ENCODE data around the gene ADAMTS2. TPM values are rescaled to one million over a fixed set of nuclear protein-coding genes. Genes with fewer than 3 reads are reported as not detected.
"Not testable (repeated sequence)": the region's sequence is repeated elsewhere in the genome, so short reads cannot be mapped to it uniquely, and the experiment has no call there.

The ADAMTS2 gene
- total RNA-seq, 1 donor from 2014 or later = 25.5 TPM

DNA sequence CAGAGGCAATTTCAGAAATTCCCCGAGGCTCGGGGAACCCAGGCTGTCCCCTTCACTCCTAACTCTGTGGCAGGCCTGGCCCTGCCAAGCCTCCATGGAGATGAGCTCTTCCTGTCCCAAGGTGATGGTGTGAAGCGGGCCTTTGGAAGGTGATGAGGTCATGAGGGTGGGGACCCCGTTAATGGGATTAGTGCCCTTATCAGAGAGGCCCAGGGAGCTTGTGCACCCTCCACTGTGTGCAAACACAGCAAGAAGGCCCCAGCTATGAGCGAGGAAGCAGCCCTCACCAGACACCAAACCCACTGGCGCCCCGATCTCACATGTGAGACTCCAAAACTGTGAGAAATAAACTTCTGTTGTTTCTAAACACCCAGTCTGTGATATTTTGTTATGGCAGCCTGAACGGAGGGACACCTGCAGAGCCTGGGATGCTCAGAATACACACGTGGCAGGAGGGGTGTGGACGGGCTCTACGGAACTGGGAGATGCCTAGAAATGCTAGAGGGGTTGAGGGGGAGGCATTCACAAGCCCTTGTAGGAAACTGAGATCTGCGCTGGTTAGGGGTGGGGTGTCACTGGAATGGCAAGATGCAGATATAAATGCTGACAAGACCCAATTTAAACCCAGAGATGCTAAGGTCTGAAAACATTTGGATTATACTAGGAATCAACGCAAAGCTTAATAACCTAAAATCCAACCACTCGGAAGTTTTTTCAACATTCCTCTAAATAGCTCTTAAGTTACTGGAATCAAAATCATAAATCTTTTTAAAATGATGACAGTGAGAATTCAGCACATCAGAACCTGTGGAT is 46.9 kb downstream of the ADAMTS2 start:
- no peak for DNase-seq (ENCODE audit: low read depth)

DNA sequence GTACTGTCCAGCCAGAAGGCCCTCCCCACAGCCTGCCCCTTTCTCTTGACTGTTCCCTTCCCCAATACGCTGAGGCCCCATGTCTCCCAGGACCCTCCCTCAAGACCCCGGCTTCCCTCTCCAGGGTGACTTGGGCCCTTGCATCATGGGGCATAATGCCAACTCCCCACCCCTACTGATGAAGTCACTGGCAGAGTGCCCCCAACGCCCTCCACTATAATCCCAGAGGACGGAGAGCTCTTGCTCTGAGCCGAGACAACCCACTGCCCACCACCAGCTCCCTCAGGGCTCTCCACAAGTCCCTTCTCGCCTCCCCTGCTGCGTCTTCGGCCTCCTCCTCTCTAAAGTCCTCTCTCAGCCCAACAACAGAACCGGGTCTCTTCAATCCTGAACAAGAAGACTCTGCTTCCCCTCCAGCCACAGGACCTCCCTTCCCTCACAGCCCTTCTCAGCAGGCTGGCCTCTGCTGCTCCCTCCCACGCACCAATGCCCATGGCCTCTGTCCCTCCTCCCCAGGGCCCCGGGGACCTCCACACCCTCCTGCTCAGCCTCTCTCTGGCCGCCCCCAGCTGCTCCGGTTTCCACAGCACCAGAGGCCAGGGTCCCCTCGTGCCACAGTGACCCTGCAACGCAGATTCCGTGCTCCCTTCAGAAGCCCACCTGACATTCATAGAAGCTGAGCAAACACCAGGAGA is 47.6 kb downstream of the ADAMTS2 start:
- no peak for DNase-seq (ENCODE audit: low read depth)

DNA sequence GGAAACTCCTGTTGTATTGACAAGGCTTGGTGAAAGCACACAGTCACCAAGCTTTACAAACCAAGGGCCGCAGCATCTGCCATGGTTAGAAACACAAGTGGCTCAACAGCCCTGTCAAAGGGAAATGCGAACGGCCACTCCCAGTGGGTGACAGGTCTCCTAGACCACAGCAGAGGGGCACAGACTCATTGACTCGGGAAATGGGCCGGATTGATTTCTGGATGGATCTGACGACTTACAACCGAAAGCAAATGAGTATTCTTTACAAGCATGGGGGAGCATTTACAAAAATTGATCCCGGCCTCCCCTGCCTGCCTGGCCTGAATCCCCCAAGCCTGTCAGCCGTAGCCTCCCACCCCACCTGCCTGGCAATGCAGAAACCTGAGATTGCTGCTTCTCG is 48.2 kb downstream of the ADAMTS2 start:
- no peak for DNase-seq (ENCODE audit: low read depth)

DNA sequence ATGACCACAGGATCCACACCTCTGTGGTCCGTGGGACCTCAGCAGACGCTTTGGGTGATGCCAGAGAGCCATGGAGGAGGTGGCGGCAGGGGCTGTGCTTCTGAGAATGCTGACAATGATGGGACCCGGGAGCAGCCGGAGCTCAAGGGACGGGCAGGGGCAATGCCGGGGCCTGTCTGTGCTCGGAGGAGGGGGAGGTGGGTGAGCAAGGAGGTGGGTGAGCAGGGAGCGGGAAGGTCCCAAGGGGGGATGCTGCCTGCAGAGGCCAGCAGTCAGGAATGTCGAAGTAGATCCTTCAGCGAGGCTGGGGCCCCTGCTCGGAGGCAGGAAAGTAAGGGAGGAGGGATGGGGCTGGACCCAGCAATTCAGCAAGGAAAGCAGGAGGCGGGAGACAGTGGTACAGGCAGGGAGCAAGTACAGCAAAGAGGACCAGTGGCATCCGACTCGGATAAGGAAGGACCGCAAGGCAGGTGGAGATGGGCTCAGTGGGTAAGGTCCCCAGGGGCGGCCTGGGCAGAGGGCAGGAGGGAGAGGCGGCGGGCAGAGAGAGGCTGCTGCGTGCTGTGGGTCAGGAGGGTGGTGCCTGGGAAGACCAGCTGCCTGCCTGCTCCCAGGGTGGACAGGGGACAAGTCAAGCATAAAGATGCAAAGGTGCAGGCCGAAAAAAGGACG is 49.0 kb downstream of the ADAMTS2 start:
- DNase-seq (ENCODE audit: low read depth) = no peak

DNA sequence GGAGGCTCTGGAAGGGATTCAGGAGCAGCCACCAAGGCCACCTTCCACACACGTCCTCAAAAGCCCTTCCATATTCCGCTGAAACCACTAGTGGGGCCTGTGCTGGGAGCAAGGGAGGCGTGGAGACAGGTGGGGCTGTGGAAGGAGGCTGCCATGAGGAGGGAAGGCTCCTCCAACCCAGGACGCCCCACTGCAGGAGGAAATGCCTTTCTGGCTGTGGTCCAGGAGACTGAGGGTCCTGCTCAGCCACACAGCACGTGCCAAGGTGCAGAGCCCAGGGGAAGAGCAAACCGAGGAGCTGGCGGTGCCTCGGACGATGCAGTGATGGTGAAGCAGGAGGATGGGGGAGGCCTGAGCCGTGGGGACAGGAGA is 49.5 kb downstream of the ADAMTS2 start:
- no peak for DNase-seq (ENCODE audit: low read depth)

DNA sequence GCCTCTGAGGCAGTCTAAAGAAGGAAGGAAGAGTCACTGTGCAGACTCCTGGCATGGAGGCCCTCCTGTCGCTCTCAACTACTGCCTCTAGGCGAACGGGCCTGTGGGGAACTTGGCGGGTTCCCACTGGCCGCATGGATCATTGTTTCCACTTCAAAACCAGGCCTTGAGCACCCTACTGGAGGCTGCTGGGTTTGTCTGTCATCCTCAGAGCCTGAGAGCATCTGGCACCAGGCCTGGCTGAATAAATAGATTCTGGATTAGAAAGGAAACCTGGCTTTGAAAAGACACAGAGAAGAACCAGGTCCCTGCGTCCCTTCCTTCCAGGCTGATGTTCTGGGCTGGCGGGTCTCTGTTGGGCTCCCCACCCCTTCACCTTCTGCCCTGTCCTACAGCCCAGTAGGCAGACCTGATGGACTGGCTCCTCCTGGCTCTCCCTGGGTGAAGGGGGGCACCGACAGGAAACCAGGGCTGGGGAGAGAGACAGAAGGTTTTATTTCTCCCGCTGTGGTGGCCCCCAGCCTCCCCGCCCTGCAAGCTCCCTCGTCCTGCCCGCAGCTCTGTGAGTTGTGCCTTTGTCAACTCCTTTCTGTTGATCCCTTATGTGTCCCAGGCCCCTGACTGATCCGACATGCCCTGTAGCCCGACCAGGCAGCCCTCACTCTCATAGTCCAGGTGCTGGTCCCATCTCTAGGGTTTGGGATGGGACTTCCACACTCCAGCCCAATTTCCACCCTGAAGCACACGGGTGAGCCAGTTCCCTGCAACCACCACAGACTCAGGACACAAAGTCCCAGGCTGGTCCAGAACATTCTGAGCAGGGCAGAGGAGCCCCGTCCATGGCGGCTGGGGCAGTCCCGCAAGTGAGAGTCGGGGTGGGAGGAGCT is 50.1 kb downstream of the ADAMTS2 start:
- no peak for DNase-seq (ENCODE audit: low read depth)

DNA sequence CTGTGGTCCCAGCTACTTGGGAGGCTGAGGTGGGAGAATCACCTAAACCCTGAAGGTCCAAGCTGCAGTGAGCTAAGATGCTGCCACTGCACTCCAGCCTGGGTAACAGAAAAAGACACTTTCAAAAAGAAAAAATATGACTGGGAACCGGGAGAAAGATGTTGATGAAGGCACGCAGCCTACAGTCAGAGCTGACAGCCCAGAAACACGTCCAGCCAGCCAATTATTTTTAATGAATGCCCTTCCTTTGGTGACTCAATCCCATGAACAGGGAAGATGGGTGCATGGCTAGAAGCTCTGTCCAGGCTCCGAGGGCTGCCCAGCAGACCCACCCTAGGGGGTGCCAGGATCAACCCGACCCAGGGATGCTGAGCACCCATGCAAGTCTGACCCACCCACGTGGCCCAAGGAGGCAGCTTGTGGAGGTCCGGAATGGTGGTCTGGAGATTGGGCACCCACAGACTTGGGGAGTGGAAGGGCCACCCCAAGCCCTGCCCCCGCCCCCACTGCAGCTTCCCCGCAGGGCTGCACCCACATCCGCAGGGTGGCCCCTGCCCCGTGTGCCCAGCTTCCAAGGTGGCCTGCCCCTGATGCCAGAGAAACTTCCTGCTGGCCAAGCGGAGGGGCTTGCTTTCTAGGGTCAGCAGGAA is 51.0 kb downstream of the ADAMTS2 start:
- DNase-seq (ENCODE audit: low read depth) = no peak

DNA sequence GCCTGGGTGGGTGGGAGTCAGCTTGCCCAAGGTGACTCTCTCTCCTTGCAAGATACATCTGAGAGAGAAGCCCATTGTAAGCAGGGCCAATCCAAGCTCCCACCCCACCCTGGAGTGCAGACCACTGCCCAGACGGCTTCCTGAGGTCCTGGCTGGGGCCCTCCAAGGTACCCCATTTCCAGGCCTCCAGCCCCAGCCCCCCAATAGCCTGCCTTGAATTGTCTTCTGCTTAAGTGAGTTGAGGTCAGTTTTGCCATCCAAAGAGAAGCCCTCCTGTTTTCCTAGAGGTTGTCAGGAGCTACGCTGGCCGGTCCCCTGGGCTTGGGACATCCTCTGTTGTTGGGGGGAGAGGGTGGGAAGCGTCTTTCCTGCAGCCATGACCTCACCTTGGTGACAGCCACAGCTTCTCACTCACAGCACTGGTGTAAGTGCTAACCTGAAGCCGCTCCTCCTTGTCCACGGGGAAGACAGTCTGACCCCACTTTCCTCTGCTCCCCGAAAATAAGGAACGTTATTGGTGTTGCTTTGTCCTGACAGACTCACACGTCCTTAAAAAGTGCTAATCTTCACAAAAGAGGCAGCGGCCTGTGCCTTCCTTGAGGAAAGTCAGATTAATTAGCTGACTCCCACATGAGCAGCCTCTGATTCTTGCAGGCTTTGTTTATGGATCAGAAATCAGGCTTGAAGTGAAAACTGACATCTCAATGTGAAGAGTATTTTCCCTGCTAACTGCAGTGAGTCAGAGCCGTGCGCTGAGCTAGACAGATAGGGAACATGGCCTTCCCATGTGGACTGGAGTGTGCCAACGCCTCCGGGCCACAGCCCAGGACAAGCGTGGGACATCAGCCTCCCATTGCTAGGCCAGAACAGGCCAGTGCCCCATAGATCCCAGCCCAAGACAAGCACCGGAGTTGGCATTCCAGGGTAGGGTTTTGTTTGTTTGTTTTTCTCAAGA is 52.3 kb downstream of the ADAMTS2 start:
- no peak for DNase-seq (ENCODE audit: low read depth)

DNA sequence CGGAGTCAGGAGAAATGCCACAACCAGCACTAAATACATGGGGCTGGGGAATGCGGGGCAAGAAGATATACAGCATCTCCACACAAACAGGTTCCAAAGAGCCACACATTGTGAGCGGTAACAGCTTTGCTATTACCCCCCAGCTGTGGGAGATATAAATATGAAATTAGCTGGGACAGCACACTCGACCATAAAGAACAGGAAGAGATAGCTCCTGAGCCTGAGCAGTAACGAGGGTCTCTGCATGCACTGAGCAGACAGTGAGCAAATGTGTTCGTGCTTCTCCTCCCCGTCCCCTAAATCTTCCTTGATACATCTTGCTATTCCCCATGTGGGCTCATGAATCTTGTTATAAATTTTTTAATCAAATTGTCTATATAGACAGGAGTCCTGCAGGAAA is 53.1 kb downstream of the ADAMTS2 start:
- no peak for DNase-seq (ENCODE audit: low read depth)

DNA sequence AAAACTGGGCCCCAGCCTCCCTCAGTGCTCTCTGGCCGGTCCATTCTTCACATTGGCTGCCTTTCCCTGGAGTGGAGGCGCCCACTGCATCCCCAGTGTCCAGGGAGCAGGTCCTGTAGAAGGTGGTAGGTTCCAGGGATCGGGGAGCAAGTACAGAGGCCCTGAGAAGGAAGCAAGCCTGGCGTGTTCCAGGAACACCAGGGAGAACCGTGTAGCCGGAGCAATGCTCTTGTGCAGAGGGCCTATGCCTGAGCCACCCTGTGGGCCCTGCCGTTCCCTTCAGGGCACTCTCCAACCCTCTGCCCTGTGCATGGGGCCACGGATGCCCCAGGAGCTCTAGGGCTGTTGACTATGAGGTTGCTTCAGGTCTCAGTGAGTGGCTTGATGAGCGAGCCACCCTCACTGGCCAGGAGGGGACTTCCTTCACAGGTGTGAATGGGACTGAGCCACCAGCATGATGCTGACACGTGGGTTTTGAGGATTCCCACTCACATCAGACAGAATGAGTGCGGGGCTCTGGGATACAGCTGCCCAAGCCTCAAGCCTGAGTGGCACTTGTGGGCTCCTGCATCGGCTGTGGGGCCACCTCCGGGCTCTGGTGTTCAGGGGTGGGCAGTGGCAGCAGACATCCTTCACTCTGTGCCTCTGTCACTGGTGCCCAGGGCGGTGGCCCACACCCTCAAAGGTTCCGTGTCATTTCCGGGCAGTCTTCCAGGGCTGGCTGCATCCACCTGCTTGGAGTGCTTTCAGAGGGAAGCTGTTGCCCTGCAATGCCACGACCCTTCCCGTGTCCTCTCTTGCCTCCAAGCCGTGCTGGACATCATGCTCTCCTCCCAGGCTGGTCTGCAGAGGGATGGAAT is 54.4 kb downstream of the ADAMTS2 start:
- peak; percentile 77 for DNase-seq (ENCODE audit: low read depth)

DNA sequence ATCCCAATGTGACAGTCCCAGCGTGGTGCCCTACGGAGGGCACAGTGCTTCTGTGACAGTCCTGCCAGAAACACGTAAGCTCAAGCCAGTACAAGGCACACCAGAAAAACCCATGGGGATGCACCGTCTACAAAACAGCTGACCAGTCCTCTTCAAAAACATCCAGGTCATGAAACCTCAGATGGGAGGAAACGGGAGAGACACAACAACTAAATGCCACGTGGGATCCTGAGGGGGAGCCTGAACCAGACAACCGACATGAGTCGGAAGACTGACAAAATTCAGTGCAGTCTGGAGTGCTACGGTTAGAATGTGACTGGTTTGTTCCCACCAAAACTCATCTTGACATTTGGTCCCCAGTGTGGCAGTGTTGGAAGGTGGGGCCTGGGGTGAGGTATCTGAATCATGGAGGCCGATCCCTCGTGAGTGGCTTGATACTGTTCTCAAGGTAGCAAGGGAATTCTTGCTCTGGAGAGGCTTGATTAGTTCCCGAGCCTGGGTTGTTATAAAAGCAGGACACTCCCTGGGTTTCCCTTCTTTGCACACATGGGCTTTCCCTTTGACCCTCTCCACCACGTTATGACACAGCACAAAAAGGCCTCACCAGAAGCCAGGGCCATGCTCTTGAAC is 55.4 kb downstream of the ADAMTS2 start:
- DNase-seq (ENCODE audit: low read depth) = no peak

DNA sequence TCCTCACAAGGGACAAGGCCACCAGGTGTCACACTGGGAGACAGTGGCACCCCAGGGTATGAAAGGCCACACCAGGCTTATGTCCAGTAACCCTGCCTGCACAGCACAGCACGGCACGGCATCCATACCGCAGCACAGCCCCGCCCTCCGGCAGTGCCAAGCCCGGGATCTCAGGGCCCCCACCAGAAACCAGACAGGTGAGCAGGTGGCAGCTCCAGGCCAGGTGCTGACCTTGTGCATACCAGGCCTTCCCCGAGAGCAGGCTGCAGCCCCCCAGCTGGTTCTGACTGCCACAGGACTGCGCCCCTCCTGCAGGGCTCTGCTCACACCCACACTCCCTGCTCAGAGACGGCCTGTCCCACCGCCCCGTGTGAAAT is 56.5 kb downstream of the ADAMTS2 start:
- no peak for DNase-seq (ENCODE audit: low read depth)

DNA sequence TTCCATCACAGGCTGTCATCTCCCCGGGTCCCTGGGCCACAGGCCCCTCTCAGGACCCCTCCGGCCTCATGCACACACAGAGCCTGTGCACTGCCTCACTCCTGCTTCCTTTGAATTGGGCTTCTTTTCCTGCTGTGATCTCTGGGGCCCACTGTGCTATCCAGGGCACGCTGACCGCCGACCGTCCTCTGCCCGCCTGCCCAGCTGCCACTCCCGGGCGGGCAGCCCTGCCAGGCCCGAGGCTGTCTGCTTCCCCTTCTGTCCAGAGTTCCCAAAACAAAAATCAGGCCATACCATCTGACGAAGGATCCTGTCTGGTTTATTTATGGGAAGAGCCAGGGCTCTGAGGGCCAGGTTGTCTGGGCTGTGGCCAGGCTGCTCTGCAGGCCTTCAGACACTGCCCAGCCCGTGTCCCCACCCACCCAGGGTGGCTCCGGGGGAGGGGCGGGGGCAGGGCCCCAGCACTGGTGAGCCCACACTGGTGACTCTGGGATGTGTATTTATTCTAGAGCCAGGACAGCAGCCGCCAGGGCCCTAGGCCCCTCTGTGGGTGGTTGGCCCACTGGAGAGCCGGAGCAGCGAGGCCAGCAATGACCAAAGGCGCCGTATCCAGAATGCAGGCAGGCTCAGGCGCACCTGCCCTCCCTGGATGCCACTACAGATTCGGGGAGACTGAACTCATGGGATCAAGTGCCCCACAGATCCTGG is 57.0 kb downstream of the ADAMTS2 start:
- peak; percentile 73 for DNase-seq (ENCODE audit: low read depth)

DNA sequence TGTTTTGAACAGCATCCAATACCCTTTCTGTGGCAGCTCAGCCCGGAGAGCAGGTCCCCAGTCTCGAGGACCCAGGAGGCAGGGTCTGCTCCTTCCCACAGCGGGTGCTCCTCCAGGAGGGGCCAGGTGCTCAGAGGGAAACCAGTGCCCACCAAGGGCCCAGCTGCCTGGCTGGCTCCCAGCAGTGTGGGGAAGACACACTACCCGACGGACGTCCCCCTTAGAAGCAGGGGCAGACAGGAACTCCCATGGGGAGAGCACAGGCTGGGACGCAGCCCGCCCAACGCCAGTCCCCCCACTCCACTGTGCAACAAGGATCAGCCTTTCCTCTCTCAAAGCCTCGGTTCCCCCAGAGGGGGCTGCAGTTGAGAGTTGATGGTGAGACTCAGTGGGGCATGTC is 57.6 kb downstream of the ADAMTS2 start:
- no peak for DNase-seq (ENCODE audit: low read depth)

DNA sequence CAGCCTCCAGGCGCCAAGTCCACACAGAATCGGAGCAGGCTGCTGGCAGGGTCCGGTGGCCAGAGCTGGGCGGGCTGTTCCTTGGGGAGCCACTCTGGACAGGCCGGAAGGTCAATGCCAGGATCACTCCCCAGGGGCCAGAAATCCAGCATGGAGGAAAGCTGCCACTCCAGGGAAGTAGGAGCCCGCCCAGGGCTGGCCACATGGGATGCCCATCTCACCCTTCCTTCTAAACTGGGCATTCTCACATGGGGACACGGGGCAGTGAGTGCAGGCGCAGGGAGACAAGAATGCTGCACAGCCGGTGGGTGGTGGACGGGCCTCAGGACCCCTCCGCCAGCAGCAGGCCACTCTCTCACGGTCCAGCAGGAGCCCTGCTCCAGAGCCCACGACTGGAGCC is 58.2 kb downstream of the ADAMTS2 start:
- no peak for DNase-seq (ENCODE audit: low read depth)

DNA sequence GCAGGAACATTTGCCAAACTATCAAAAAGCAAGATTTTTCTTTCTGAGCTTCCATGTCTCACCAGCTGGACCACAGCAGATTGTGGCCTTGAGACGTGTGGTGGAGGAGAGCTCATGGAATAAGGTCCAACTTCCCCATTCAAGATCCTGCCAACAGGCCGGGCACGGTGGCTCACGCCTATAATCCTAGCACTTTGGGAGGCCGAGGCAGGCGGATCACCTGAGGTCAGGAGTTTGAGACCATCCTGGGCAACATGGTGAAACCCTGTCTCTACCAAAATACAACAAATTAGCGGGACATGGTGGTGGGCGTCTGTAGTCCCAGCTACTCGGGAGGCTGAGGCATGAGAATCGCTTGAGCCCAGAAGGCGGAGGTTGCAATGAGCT is 59.5 kb downstream of the ADAMTS2 start:
- DNase-seq (ENCODE audit: low read depth) = not testable (repeated sequence)

DNA sequence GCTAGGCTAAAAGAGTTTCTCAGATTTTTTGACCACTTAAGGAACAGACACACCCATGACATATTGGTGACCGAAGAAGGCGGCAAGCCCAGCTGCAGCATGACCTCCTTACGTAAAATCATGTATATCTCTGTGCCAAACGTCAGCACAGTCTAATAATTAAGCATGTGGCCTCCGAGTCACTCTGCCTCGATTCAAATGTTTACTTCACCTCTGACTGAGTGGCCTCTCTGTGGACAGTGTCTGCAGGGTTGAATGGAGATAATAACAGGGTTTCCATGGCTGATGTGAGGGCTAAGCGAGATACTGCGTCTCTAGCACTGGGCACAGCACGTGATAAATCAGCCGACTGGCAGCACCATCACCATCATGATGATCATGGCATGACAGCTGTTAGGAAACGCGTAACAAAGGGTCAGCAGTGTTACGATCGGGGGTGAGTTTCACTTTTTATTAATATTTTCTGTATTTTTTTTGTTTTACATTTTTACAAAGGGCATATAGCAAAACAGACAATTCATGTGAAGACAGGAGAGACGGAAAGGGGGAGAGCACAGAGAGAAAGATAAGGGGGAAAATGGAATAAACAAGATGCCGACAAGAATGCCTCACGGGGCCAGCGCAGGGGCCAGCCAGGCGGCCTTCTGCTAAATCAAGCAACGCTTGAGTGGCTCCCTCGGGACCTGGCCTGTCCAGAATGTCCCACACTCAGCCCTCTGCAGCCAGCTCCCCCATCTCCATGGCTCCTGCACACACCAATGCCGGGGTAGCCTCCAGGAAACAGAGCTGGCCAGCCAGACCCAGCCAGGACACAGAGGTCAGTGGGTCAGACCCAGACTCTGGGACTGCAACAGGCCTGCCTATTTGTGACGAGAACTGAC is 60.3 kb downstream of the ADAMTS2 start:
- peak; percentile 75 for DNase-seq (ENCODE audit: low read depth)
